GM21526 (cell line): ENCODE results near the gene OPRL1.

Experiments
- ATAC-seq: cut with Tn5 transposase; IDR thresholded peaks from one replicate; pipeline ENCODE4 v1.9.1; 2021; ENCODE audit warnings: moderate library complexity; ENCODE audit not compliant: unreplicated experiment, low FRiP score

The OPRL1 gene

GRCh38 chr20:64101731-64102621 is 22.1 kb downstream of the OPRL1 start:
- ATAC-seq, result no peak

- ATAC-seq, result no peak
These were observed 22.9 kb downstream of the OPRL1 start for GRCh38 chr20:64102647-64103354.

- ATAC-seq, result no peak
These were observed 24.2 kb downstream of the OPRL1 start for GRCh38 chr20:64103871-64104666.

GRCh38 chr20:64104667-64105451 is 25.0 kb downstream of the OPRL1 start:
- no peak for ATAC-seq

- ATAC-seq, result no peak
These were observed 26.1 kb downstream of the OPRL1 start for GRCh38 chr20:64105846-64106434.

GRCh38 chr20:64106435-64106961 is 26.6 kb downstream of the OPRL1 start:
- no peak for ATAC-seq

- no peak for ATAC-seq
These were observed 27.3 kb downstream of the OPRL1 start, which contains the start of gene NPBWR2 for GRCh38 chr20:64106981-64107735. Gene NPBWR2, minus strand, starts transcription at chr20:64107565. Its CDS starts 734 bp downstream, at chr20:64106831.

- ATAC-seq, result no peak
These were observed 28.0 kb downstream of the OPRL1 start for GRCh38 chr20:64107736-64108457.

- no peak for ATAC-seq
These were observed 29.1 kb downstream of the OPRL1 start for GRCh38 chr20:64108731-64109681.

- no peak for ATAC-seq
These were observed 30.0 kb downstream of the OPRL1 start for GRCh38 chr20:64109831-64110391.

GRCh38 chr20:64110411-64111068 is 30.7 kb downstream of the OPRL1 start:
- no peak for ATAC-seq

GRCh38 chr20:64111841-64112641 is 32.2 kb downstream of the OPRL1 start:
- no peak for ATAC-seq

GRCh38 chr20:64112691-64113443 is 33.0 kb downstream of the OPRL1 start:
- ATAC-seq, result no peak

- no peak for ATAC-seq
These were observed 33.5 kb downstream of the OPRL1 start for GRCh38 chr20:64113444-64113775.
